Measurements from ENCODE around the gene DHX40. TPM values are rescaled to one million over a fixed set of nuclear protein-coding genes. Genes with fewer than 3 reads are reported as not detected.
A peak's percentile ranks its signal among the peaks of the same experiment; 100 is the strongest.

DHX40 gene
- total RNA-seq, 1 donor from 2014 or later: 42.9 TPM

GRCh38 chr17:59611503-59611902 lies 46.1 kb downstream of the DHX40 start:
- DNase-seq (ENCODE audit: low read depth): no peak
- Histone ChIP-seq H3K36me3 (ENCODE audit: control insufficient read depth, insufficient read depth, low read length) (no peaks in the 10 kb centered on the region), H3K27me3 (ENCODE audit: control insufficient read depth, insufficient read depth, low read length) (no peaks in the 10 kb centered on the region), H3K4me3 (ENCODE audit: low read depth, low read length) (no peak overlapping the region)
- no peak for TF ChIP-seq CTCF (IDR thresholded peaks at IDR 0.05; ENCODE audit: insufficient read depth, low read length, poor library complexity, severe bottlenecking)

- no peak for TF ChIP-seq CTCF (IDR thresholded peaks at IDR 0.05; ENCODE audit: insufficient read depth, low read length, poor library complexity, severe bottlenecking)
- H3K27me3 ChIP-seq (ENCODE audit: control insufficient read depth, insufficient read depth, low read length): no peaks in the 10 kb centered on the region
- H3K36me3 ChIP-seq (ENCODE audit: control insufficient read depth, insufficient read depth, low read length): no peaks in the 10 kb centered on the region
- no peak overlapping the region for H3K4me3 ChIP-seq (ENCODE audit: low read depth, low read length)
- DNase-seq (ENCODE audit: low read depth): no peak
These were observed 51.0 kb downstream of the DHX40 start for GRCh38 chr17:59616253-59616920.

- DNase-seq (ENCODE audit: low read depth): no peak
- H3K36me3 ChIP-seq (ENCODE audit: control insufficient read depth, insufficient read depth, low read length): no peaks in the 10 kb centered on the region
- TF ChIP-seq CTCF (IDR thresholded peaks at IDR 0.05; ENCODE audit: insufficient read depth, low read length, poor library complexity, severe bottlenecking): no peak
- H3K27me3 ChIP-seq (ENCODE audit: control insufficient read depth, insufficient read depth, low read length): no peaks in the 10 kb centered on the region
- H3K4me3 ChIP-seq (ENCODE audit: low read depth, low read length): no peak overlapping the region
These were observed 51.8 kb downstream of the DHX40 start for GRCh38 chr17:59617156-59617732.

- TF ChIP-seq CTCF (IDR thresholded peaks at IDR 0.05; ENCODE audit: insufficient read depth, low read length, poor library complexity, severe bottlenecking): no peak
- no peak for DNase-seq (ENCODE audit: low read depth)
- H3K4me3 ChIP-seq (ENCODE audit: low read depth, low read length): peak overlapping the region; percentile 96
These were observed 53.6 kb downstream of the DHX40 start for GRCh38 chr17:59619035-59619297.

GRCh38 chr17:59619298-59620063 lies 54.1 kb downstream of the DHX40 start, which contains the start of gene CLTC:
CLTC (plus strand) TSS chr17:59619895; CDS start chr17:59620132, 237 bp downstream.
- Histone ChIP-seq H3K27me3 (ENCODE audit: control insufficient read depth, insufficient read depth, low read length) (no peaks in the 10 kb centered on the region), H3K36me3 (ENCODE audit: control insufficient read depth, insufficient read depth, low read length) (no peaks in the 10 kb centered on the region), H3K4me3 (ENCODE audit: low read depth, low read length) (peak within 1 kb of the TSS; percentile 96)
- DNase-seq (ENCODE audit: low read depth): peak; percentile 83
- TF ChIP-seq CTCF (IDR thresholded peaks at IDR 0.05; ENCODE audit: insufficient read depth, low read length, poor library complexity, severe bottlenecking): no peak

More at GRCh38 chr17:59619035-59619297, 53.6 kb downstream of the DHX40 start:
- Histone ChIP-seq H3K27me3 (ENCODE audit: control insufficient read depth, insufficient read depth, low read length) (no peaks in the 10 kb centered on the region), H3K36me3 (ENCODE audit: control insufficient read depth, insufficient read depth, low read length) (no peaks in the 10 kb centered on the region)

Measured in kidney epithelial cell (primary cell).